ENCODE results near the gene TMED4. TPM values are rescaled to one million over a fixed set of nuclear protein-coding genes. Genes with fewer than 3 reads are reported as not detected.

TMED4 gene
- total and polyA plus RNA-seq, 2 of the 13 experiments (the other 11 are each of a cell fraction or from before 2014, with no cell fraction given): 81.4 to 109 TPM

- TF ChIP-seq POGK (CRISPR knock-in tag; conservative IDR thresholded peaks at IDR 0.05) (no peak; the same call in 1 of the 2 replicates), ZIK1 (CRISPR knock-in tag; IDR thresholded peaks at IDR 0.05; ENCODE audit: borderline replicate concordance, low read depth) (no peak), SMAD1 (CRISPR knock-in tag; IDR thresholded peaks at IDR 0.05; ENCODE audit: borderline replicate concordance, low read depth) (no peak), NR3C1 (CRISPR knock-in tag; IDR thresholded peaks at IDR 0.05) (no peak), RBAK (CRISPR knock-in tag; IDR thresholded peaks at IDR 0.05) (no peak), NFIB (CRISPR knock-in tag; IDR thresholded peaks at IDR 0.05; ENCODE audit: borderline replicate concordance) (no peak), ERF (CRISPR knock-in tag; IDR thresholded peaks at IDR 0.05) (0 out of 2 replicates have a peak, but pooled peaks have one; percentile 23), HCFC1 (IDR thresholded peaks at IDR 0.05; ENCODE audit: low read depth, low read length) (no peak), ZNF33B (CRISPR knock-in tag; IDR thresholded peaks at IDR 0.05) (no peak), MYNN (CRISPR knock-in tag; IDR thresholded peaks at IDR 0.05; ENCODE audit: low read depth) (no peak), ZNF329 (CRISPR knock-in tag; IDR thresholded peaks at IDR 0.05; ENCODE audit: low read depth) (no peak), FOXM1 (CRISPR knock-in tag; IDR thresholded peaks at IDR 0.05) (no peak), BRD4 (CRISPR knock-in tag; IDR thresholded peaks at IDR 0.05) (peak; percentile 55; the same call in 1 of the 2 replicates), ZNF235 (CRISPR knock-in tag; IDR thresholded peaks at IDR 0.05; ENCODE audit: borderline replicate concordance) (no peak), NR2F2 (IDR thresholded peaks at IDR 0.05; ENCODE audit: borderline replicate concordance, low read depth) (no peak), ZNF263 (CRISPR knock-in tag; IDR thresholded peaks at IDR 0.05) (peak; percentile 79), ZNF264 (CRISPR knock-in tag; IDR thresholded peaks at IDR 0.05) (peak; percentile 64; the same call in 1 of the 2 replicates), EED (CRISPR knock-in tag; IDR thresholded peaks at IDR 0.05) (no peak), EP300 (IDR thresholded peaks at IDR 0.05; ENCODE audit: low read depth in 2 of 2, low read length in 2 of 2) (peak in 1 of 2 experiments; percentile 67; a peak in 2 of 4 replicates), EP300 (CRISPR knock-in tag; IDR thresholded peaks at IDR 0.05; ENCODE audit: borderline replicate concordance) (peak; percentile 62; the same call in 1 of the 2 replicates), ZNF501 (CRISPR knock-in tag; IDR thresholded peaks at IDR 0.05) (peak; percentile 55), THYN1 (CRISPR knock-in tag; IDR thresholded peaks at IDR 0.05; ENCODE audit: borderline replicate concordance, low read depth) (no peak), TFDP2 (CRISPR knock-in tag; IDR thresholded peaks at IDR 0.05) (no peak; the same call in 1 of the 2 replicates), ZNF605 (CRISPR knock-in tag; IDR thresholded peaks at IDR 0.05) (peak; percentile 79)
Observed at GRCh38 chr7:44561962-44562621, 19.9 kb downstream of the TMED4 start (continued).
